Measurements from ENCODE around the gene ST8SIA2. TPM values are rescaled to one million over a fixed set of nuclear protein-coding genes. Genes with fewer than 3 reads are reported as not detected.

Gene ST8SIA2
- total and polyA plus RNA-seq, 11 donors, result 0.50 to 14.3 (median 3.1) TPM

GRCh38 chr15:92499731-92500530 is 106.2 kb downstream of the ST8SIA2 start:
- no peaks in the 10 kb centered on the region for H3K36me3 ChIP-seq
- no peak for DNase-seq
- WGBS, 4 donors, result 63 to 75% (median 67%) methylated on average over 13 of the region's 13 CpGs
- H3K4me1 ChIP-seq, result no peaks in the 10 kb centered on the region
- H3K27me3 ChIP-seq, result peaks cover 0 to 41% (median 8%) of the 10 kb centered on the region in 9 donors
- intact Hi-C loops (cut with DNase I), result no loop called here
- ATAC-seq, result no peak
- H3K9me3 ChIP-seq, result no peaks in the 10 kb centered on the region
- H3K27ac ChIP-seq, result no peak overlapping the region
- no peak overlapping the region for H3K4me3 ChIP-seq
- TF ChIP-seq POLR2A (IDR thresholded peaks at IDR 0.05), result no peak
- TF ChIP-seq CTCF (IDR thresholded peaks at IDR 0.05), result no peak

GRCh38 chr15:92502336-92502735 is 108.7 kb downstream of the ST8SIA2 start:
- TF ChIP-seq CTCF (IDR thresholded peaks at IDR 0.05) (no peak), POLR2A (IDR thresholded peaks at IDR 0.05) (no peak)
- Histone ChIP-seq H3K4me3 (no peak overlapping the region), H3K27ac (no peak overlapping the region), H3K27me3 (peaks cover 0 to 22% (median 7%) of the 10 kb centered on the region in 9 donors), H3K36me3 (no peaks in the 10 kb centered on the region), H3K9me3 (peaks cover 0 to 8% (median under 1%) of the 10 kb centered on the region in 12 donors), H3K4me1 (no peaks in the 10 kb centered on the region)
- intact Hi-C loops (cut with DNase I), result no loop called here
- 60 to 87% (median 69%) methylated on average over 7 of the region's 7 CpGs for WGBS, 4 donors
- DNase-seq, result no peak
- no peak for ATAC-seq

GRCh38 chr15:92502930-92503857 is 109.5 kb downstream of the ST8SIA2 start:
- ATAC-seq, result no peak
- 66 to 71% (median 68%) methylated on average over 5 of the region's 5 CpGs for WGBS, 4 donors
- Histone ChIP-seq H3K4me1 (no peaks in the 10 kb centered on the region), H3K4me3 (no peak overlapping the region), H3K27me3 (peaks cover 0 to 14% (median 7%) of the 10 kb centered on the region in 9 donors), H3K9me3 (peaks cover 0 to 16% (median 4%) of the 10 kb centered on the region in 12 donors), H3K27ac (no peak overlapping the region), H3K36me3 (no peaks in the 10 kb centered on the region)
- intact Hi-C loops (cut with DNase I), result no loop called here
- DNase-seq, result no peak
- TF ChIP-seq POLR2A (IDR thresholded peaks at IDR 0.05), result no peak
- TF ChIP-seq CTCF (IDR thresholded peaks at IDR 0.05), result no peak

- 50 to 68% (median 53%) methylated on average over 4 of the region's 4 CpGs for WGBS, 4 donors
- H3K27me3 ChIP-seq, result peaks cover 0 to 14% (median 7%) of the 10 kb centered on the region in 9 donors
- peaks cover 0 to 16% (median 4%) of the 10 kb centered on the region in 12 donors for H3K9me3 ChIP-seq
- no peaks in the 10 kb centered on the region for H3K4me1 ChIP-seq
- ATAC-seq, result no peak
- no peaks in the 10 kb centered on the region for H3K36me3 ChIP-seq
- DNase-seq, result no peak
- TF ChIP-seq POLR2A (IDR thresholded peaks at IDR 0.05) (no peak), CTCF (IDR thresholded peaks at IDR 0.05) (no peak)
- no peak overlapping the region for H3K4me3 ChIP-seq
- intact Hi-C loops (cut with DNase I), result no loop called here
- H3K27ac ChIP-seq, result no peak overlapping the region
Observed at GRCh38 chr15:92503889-92504288, 110.2 kb downstream of the ST8SIA2 start.
